K562 (cell line): Measurements from ENCODE around the gene SLC48A1. TPM values are rescaled to one million over a fixed set of nuclear protein-coding genes. Genes with fewer than 3 reads are reported as not detected.

Experiments used
- AFF1 ChIP-seq, 2 experiments: fragments of 450-650 bp; IDR thresholded peaks; 2 replicates each; pipeline ENCODE4 v1.6.1; 2018; ENCODE audit warnings: mild to moderate bottlenecking in 2 of 2, low read depth in 1 of 2; ENCODE audit not compliant: partially characterized antibody in 2 of 2
- E2F5 ChIP-seq: sonication (generic); formaldehyde crosslinking; IDR thresholded peaks from 2 replicates; pipeline ENCODE4 v1.8.0; 2022; ENCODE audit warnings: mild to moderate bottlenecking, missing genetic modification reagents
- ESRRB ChIP-seq: fragments of 250-450 bp; sonication (Bioruptor Pico); IDR thresholded peaks from 2 replicates; pipeline ENCODE4 v1.5.0; 2020; ENCODE audit warnings: mild to moderate bottlenecking, moderate library complexity, borderline replicate concordance
- FOXK2 ChIP-seq, 2 experiments: fragments of 450-650 bp; IDR thresholded peaks in 1 of 2; conservative IDR thresholded peaks in 1 of 2; 2 replicates each; pipeline ENCODE4 v1.6.1; 2016; ENCODE audit warnings: low read depth in 2 of 2, mild to moderate bottlenecking in 1 of 2
- FUS ChIP-seq: fragments of 200-400 bp; formaldehyde crosslinking; optimal IDR thresholded peaks from 2 replicates; pipeline ENCODE3; 2017; ENCODE audit warnings: low read depth, low read length
- GABPB1 ChIP-seq: sonication (generic); formaldehyde crosslinking; IDR thresholded peaks from 2 replicates; pipeline ENCODE4 v1.8.0; 2022; ENCODE audit warnings: mild to moderate bottlenecking, missing genetic modification reagents
- KLF6 ChIP-seq: fragments of 250-450 bp; sonication (Bioruptor Pico); IDR thresholded peaks from 2 replicates; pipeline ENCODE4 v1.4.0; 2020; ENCODE audit warnings: mild to moderate bottlenecking, moderate library complexity, borderline replicate concordance
- PHF8 ChIP-seq: fragments of 200-600 bp; sonication (generic); IDR thresholded peaks from 2 replicates; pipeline ENCODE4 v1.6.1; 2012; ENCODE audit warnings: mixed run types, mild to moderate bottlenecking, inconsistent platforms, low read length, moderate library complexity, borderline replicate concordance
- PML ChIP-seq: IDR thresholded peaks from 2 replicates; pipeline ENCODE4 v1.6.1; 2012; ENCODE audit warnings: low read length, inconsistent platforms
- RAD51 ChIP-seq: fragments of 450-650 bp; IDR thresholded peaks from 2 replicates; pipeline ENCODE4 v1.7.1; 2016; ENCODE audit warnings: low read depth, mild to moderate bottlenecking, borderline replicate concordance
- YY1 ChIP-seq, 3 experiments: IDR thresholded peaks; 2 replicates each; pipeline ENCODE4 v1.6.1; 2011; ENCODE audit warnings: low read length in 2 of 3, mild to moderate bottlenecking in 2 of 3, moderate library complexity in 2 of 3, borderline replicate concordance in 1 of 3, control low read depth in 1 of 3, low read depth in 1 of 3; ENCODE audit not compliant: insufficient read depth in 3 of 3, insufficient replicate concordance in 2 of 3, control insufficient read depth in 1 of 3, insufficient read length in 1 of 3; ENCODE audit errors: extremely low read depth in 1 of 3
- ZNF282 ChIP-seq: sonication (generic); formaldehyde crosslinking; IDR thresholded peaks from 2 replicates; pipeline ENCODE4 v1.8.1; 2023; ENCODE audit warnings: missing genetic modification reagents
- ZNF644 ChIP-seq: fragments of 200-800 bp; sonication (Bioruptor generic); IDR thresholded peaks from 2 replicates; pipeline ENCODE4 v1.6.1; 2016; ENCODE audit warnings: low read depth, missing genetic modification characterization, missing compliant biosample characterization
- polyA plus RNA-seq, 8 experiments: library from polyadenylated mRNA; depleted of rRNA in 4 of 8; stranded (reverse) in 5 of 8; unstranded in 3 of 8; fragments of >200 nt; fragmentation: Nextera tagmentation in 2 of 8; fragmentation: Illumina TruSeq in 1 of 8; extraction: Ambion mirVana in 2 of 8; extraction: Trizol in 1 of 8; gene quantifications; 2 replicates each; pipeline versions ENCODE4 v1.2.1 to v1.2.3, GENCODE V29; 2011 to 2014; ENCODE audit warnings: inconsistent platforms in 1 of 8, missing spikeins in 1 of 8
- total RNA-seq, 7 experiments: library from RNA; depleted of rRNA in 6 of 7; stranded (reverse); fragments of >200 nt in 6 of 7; fragmentation: Illumina TruSeq in 2 of 7; extraction: Trizol in 2 of 7; gene quantifications; 2 replicates each; pipeline versions ENCODE4 v1.2.1 to v1.2.3, GENCODE V29; 2011 to 2021; ENCODE audit warnings: low replicate concordance in 1 of 7
- TF ChIP-seq, protein P1 (sequence below): sonication (generic); formaldehyde crosslinking; IDR thresholded peaks from 2 replicates; pipeline ENCODE4 v1.8.0; 2022; ENCODE audit warnings: missing genetic modification reagents, mild to moderate bottlenecking, borderline replicate concordance
- TF ChIP-seq, protein P2 (sequence below): fragments of 250-450 bp; sonication (Bioruptor Pico); IDR thresholded peaks from 2 replicates; pipeline ENCODE4 v1.8.0; 2022; ENCODE audit warnings: inconsistent platforms

Gene SLC48A1
- total and polyA plus RNA-seq, 9 of the 15 experiments (the other 6 are each of a cell fraction or from before 2014, with no cell fraction given): 10.7 to 37.5 (median 18.7) TPM

DNA sequence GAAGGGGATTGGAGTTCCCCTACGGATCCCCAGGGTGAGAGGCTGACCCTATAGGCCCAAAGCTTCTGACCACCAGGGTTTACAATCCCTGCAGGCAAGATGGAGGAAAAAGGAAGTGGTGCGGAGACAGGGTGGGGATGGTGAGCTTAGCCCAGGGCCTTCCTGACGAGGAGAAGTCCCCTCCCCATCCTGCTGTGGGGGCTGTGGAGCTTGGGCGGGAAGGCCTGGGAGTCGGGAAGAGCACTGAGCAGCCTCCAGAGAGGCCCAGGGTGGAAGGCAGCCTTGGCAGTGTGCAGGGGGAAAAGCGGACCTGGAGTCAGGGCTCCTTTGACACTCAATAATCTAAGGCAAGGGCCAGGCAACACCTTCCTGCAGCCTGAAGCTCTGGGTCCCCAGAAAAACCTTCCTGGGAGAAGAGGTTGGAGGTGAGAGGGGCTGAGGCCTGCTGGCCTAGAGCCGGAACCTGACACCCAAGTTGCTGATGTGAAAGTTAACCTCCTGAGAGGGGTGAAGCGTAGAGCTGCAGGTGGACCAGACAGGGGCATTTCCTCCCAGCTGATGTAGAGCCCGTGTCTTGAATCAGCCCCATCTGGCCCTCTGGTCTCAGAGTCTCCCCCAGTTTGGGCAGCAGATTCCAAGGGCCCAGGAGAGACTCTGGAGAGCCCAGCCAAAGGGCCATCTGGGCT lies 40.6 kb downstream of the SLC48A1 start (continued):
- TF ChIP-seq FUS (no peak), PML (0 out of 2 replicates have a peak, but pooled peaks have one; percentile 21), FOXK2 (conservative IDR thresholded peaks at IDR 0.05 in 1 of 2, IDR thresholded peaks at IDR 0.05 in 1 of 2; ENCODE audit: low read depth in 2 of 2) (no peak), YY1 (IDR thresholded peaks at IDR 0.05; ENCODE audit: borderline replicate concordance in 1 of 3, control insufficient read depth in 1 of 3, extremely low read depth in 1 of 3, insufficient read depth in 3 of 3, insufficient read length in 1 of 3, insufficient replicate concordance in 2 of 3, low read depth in 1 of 3, low read length in 2 of 3) (peak in 1 of 3 experiments; percentile 59), PHF8 (peak; percentile 6; the same call in 1 of the 2 replicates), ZNF282 (CRISPR knock-in tag) (no peak), ESRRB (CRISPR knock-in tag) (no peak), E2F5 (CRISPR knock-in tag) (no peak), GABPB1 (CRISPR knock-in tag) (no peak), AFF1 (IDR thresholded peaks at IDR 0.05; ENCODE audit: low read depth in 1 of 2, partially characterized antibody in 2 of 2) (peak in 1 of 2 experiments; percentile 52), ZNF644 (tag) (no peak), KLF6 (no peak), RAD51 (no peak)
- TF ChIP-seq, protein P1, sequence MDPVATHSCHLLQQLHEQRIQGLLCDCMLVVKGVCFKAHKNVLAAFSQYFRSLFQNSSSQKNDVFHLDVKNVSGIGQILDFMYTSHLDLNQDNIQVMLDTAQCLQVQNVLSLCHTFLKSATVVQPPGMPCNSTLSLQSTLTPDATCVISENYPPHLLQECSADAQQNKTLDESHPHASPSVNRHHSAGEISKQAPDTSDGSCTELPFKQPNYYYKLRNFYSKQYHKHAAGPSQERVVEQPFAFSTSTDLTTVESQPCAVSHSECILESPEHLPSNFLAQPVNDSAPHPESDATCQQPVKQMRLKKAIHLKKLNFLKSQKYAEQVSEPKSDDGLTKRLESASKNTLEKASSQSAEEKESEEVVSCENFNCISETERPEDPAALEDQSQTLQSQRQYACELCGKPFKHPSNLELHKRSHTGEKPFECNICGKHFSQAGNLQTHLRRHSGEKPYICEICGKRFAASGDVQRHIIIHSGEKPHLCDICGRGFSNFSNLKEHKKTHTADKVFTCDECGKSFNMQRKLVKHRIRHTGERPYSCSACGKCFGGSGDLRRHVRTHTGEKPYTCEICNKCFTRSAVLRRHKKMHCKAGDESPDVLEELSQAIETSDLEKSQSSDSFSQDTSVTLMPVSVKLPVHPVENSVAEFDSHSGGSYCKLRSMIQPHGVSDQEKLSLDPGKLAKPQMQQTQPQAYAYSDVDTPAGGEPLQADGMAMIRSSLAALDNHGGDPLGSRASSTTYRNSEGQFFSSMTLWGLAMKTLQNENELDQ (CRISPR knock-in tag): no peak
- TF ChIP-seq, protein P2, sequence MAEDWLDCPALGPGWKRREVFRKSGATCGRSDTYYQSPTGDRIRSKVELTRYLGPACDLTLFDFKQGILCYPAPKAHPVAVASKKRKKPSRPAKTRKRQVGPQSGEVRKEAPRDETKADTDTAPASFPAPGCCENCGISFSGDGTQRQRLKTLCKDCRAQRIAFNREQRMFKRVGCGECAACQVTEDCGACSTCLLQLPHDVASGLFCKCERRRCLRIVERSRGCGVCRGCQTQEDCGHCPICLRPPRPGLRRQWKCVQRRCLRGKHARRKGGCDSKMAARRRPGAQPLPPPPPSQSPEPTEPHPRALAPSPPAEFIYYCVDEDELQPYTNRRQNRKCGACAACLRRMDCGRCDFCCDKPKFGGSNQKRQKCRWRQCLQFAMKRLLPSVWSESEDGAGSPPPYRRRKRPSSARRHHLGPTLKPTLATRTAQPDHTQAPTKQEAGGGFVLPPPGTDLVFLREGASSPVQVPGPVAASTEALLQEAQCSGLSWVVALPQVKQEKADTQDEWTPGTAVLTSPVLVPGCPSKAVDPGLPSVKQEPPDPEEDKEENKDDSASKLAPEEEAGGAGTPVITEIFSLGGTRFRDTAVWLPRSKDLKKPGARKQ: no peak
